LNCaP clone FGC (cell line): ENCODE measurements around the gene MPP4.

Experiments
- DNase-seq: peaks from one replicate; pipeline ENCODE4 v3.0.0-alpha.2; 2011; ENCODE audit warnings: low read depth
- H3K4me3 ChIP-seq: 2 replicates; pipeline ENCODE4 v1.5.1; 2011; ENCODE audit warnings: mild to moderate bottlenecking, low read depth, low read length, control low read depth
- TF ChIP-seq, protein P1 (sequence below): IDR thresholded peaks from 2 replicates; pipeline ENCODE4 v1.5.1; 2012; ENCODE audit warnings: mild to moderate bottlenecking; ENCODE audit not compliant: control insufficient read depth, insufficient read depth; ENCODE audit errors: extremely low read depth

Gene MPP4

DNA sequence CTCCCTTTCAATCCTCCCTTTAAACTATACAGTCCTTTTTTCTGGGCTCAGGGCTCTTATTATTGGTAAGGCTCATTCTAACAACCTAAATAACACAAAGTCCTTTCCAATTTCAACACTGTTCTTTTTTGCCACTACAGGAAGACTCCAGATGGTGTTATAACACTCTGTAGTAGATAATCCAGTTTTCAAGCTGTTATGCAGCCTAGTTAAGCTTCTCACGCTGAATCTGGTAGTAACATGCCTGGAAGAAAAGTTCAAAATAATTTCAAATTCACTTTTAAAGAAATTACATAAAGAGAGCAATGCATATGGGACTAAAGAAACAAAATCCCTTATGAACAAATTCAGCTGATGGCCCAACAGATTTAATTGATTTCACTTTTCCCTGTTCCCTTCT lies 3.2 kb upstream of the MPP4 start:
- H3K4me3 ChIP-seq: no peak overlapping the region
- TF ChIP-seq, protein P1, sequence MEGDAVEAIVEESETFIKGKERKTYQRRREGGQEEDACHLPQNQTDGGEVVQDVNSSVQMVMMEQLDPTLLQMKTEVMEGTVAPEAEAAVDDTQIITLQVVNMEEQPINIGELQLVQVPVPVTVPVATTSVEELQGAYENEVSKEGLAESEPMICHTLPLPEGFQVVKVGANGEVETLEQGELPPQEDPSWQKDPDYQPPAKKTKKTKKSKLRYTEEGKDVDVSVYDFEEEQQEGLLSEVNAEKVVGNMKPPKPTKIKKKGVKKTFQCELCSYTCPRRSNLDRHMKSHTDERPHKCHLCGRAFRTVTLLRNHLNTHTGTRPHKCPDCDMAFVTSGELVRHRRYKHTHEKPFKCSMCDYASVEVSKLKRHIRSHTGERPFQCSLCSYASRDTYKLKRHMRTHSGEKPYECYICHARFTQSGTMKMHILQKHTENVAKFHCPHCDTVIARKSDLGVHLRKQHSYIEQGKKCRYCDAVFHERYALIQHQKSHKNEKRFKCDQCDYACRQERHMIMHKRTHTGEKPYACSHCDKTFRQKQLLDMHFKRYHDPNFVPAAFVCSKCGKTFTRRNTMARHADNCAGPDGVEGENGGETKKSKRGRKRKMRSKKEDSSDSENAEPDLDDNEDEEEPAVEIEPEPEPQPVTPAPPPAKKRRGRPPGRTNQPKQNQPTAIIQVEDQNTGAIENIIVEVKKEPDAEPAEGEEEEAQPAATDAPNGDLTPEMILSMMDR: no peak
- no peak for DNase-seq

DNA sequence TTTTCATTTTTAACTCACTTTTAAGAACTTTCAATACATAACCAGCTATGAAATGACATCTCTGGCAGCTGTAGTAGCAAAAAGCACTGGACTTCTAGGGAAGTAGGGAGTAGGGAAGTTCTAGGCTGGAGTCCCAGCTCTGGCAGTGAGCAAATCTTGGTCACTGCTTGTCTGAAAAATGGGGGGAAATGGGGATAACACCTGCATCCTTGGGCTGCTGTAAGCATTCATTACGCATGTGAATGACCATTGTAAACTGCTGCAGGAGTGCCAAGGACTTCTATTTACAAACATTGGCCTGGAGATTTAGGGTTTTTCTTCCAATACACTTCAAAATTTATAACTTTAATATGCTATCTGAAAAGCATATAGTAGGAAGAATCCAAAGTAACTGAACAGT lies 972 bp upstream of the MPP4 start:
- TF ChIP-seq, protein P1: no peak
- H3K4me3 ChIP-seq: no peak overlapping the region
- no peak for DNase-seq

DNA sequence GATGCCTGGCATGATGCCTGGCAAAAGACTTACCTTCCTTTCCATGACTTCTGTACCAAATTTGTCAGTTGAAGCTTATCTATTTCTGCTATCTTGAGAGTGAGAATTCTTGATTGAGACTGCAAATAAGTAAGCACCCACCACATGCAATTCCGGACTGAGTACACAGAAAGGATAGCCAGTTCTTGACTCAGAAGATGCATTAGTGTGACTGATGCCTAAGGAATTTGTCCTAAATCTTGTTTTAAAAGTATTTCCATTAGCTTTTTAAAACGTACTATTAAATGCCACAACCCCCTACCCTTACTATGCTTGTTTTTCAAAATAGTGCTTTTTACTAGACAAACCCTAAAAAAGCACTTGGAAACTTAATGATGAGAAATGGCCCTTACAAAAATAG lies 545 bp downstream of the MPP4 start:
- no peak overlapping the region for H3K4me3 ChIP-seq
- no peak for DNase-seq
- TF ChIP-seq, protein P1: no peak

DNA sequence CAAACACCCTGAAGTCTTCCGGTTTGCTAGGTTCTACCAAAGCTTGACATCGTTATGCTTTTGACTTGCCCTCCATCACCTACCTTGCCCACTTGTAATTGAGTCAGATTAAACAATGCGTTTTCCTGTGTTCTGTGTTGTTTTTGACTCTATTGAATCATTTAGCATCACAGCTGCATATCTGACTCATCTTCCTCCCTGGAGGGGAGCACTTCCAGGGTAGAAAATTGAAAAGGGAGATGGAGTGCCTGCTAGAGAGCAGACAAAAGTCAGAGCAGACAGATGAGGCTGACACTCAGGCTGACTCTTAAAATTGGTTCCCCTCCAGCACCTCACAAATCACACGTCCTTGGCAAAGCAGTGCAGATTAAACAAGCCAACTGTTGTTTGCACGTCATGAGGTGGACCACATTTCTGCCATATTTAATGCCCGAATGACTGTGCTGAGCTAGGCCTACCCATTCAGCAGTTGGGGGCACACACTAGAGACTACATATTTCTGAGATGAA lies 2.2 kb downstream of the MPP4 start:
- DNase-seq: no peak
- H3K4me3 ChIP-seq: no peak overlapping the region
- TF ChIP-seq, protein P1: no peak

DNA sequence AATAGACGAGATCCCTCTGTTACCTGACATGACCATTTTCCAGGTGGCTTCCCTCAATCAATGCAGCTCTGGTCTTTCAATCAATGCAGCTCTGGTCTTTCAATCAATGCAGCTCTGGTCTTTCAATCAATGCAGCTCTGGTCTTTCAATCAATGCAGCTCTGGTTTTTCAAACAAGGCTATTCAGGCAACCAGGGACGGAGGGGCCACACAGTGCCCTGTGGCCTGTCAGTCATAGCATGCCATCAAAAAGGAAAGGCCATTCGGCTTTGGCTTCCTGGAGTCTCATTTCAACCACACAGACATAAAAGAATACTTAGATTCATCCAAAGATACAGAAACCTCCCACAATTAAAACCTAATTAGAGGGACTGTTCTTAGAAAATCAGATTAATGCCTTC lies 13.3 kb downstream of the MPP4 start:
- DNase-seq: no peak
- H3K4me3 ChIP-seq: no peak overlapping the region
- TF ChIP-seq, protein P1: no peak

DNA sequence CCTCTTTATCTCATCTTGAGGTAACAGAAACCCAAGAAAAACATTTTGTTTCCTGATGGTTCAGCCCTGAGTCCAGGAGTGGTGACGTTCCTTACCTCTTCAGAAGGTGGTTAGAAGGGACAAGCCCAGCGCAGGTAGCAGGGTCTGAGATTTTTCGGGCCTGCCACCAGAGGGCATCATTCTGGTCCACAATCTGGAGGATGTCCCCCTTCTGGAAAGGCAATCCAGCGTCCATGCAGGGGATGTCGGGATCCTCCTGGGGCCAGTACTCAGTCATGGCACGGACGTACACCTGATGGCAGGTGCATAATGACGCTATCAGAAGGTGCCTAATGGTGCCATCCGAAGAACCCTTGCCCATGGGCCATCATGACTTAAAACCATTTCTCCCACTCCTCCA lies 17.7 kb downstream of the MPP4 start:
- TF ChIP-seq, protein P1: peak; percentile 27; the same call in 1 of the 2 replicates
- no peak for DNase-seq
- no peak overlapping the region for H3K4me3 ChIP-seq

DNA sequence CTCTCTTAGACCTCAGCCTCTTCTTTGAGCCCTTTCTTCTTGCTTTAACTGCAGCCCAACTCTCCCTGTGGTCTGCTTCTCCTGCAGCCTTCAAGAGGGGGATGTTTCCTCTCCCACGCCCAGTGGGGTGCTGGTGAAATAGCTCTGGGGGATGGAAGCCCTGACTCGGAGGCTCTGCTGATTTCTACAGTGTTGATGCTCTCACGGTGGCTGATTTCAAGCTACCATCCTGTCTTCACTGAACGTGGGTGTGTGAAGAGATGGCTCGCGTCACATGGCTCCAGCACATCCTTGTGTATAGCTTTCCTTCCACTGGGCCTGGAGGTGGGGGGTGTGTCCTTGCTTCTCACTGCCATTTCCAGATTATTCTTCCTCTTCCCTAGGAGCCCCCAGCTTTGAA lies 20.0 kb downstream of the MPP4 start:
- DNase-seq: no peak
- H3K4me3 ChIP-seq: no peak overlapping the region
- TF ChIP-seq, protein P1: no peak
